Dermis microvascular lymphatic vessel endothelial cell (primary cell): Measurements from ENCODE around the gene CDK10. TPM values are rescaled to one million over a fixed set of nuclear protein-coding genes. Genes with fewer than 3 reads are reported as not detected.

Experiments used
- DNase-seq, 2 donors: peaks; one replicate each; pipeline versions ENCODE4 v3.0.0 to v3.0.0-alpha.2; 2010; ENCODE audit warnings: low read depth in 2 of 2
- total RNA-seq: library from RNA; depleted of rRNA; stranded (reverse); fragments of >200 nt; gene quantifications from 2 replicates; pipeline ENCODE4 v1.2.1, GENCODE V29; 2014

The CDK10 gene
- total RNA-seq, 1 donor from 2014 or later: 28.2 TPM

DNA sequence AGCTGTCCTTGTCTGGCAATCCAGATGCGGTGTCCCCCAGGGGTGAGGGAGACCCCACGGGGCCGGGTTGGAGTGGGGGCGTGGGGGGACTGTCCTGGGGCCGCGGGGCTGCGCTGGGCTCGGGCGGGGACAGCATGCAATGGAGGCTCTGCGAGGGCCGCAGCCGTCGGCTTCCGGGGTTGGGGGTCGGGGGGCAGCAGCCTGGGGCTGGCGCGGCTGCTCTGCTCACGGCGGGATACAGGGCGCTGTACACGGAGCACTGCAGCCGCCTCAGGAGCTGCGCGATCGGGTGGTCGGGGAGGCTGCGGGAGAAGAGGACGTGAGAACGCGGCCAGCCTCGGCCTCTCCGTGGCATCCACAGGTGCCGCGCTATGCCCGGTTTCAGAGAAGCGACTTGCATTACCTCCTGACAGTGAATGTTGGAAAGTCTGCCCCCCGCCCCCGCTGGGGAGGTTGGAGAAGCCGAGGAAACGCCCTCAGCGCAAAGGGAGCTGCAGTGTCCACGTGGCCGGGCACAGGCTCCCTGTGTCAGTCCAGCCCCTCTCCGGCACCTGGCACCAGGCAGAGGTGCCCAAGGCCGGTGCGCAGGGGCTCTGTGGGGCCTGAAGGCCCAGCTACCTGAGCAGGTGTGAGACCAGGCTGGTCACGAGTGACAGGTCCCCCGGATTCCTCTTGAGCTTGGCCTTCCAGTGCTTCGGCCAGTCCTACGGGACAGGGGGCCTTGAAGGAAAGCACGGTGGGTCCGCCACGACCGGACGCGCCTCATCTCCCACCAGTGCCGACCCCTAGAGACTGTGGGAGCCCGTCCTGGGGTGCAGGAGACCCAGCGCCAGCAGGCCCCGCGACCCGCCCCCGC is 24.4 kb downstream of the CDK10 start:
- DNase-seq: no peak

DNA sequence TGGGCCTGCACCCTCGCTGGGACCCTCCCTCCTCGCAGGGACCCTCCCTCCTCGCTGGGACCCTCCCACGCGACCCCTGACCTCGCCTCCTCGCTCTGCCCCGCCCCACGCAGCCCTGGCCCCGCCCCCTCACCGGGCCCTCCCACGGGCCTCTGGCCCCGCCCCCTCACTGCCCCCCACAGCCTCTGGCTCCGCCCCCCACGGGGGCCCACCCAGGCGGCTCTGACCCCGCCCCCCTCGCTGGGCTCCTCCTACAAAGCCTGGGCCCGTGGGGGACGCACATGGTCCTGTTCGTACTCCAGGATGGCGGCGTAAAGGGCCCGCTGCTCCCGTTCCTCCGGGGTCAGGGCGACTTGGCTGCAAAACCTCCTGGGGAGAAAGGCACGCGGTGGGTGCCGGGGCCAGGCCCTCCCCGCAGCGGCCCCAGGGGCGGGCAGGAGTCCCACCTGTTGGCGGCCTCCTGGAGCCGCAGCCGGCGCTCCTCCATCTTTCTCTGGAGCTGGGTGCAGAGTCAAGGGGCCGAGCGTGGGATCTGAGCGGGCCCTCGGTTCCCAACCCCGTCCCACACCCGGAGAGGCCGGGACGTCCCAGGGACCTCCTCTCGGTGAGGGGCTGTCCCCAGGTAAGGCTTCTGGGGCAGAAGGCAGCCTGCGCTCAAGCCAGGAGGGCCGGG is 25.2 kb downstream of the CDK10 start:
- DNase-seq: peak in 1 of 2 donors; percentile 79

DNA sequence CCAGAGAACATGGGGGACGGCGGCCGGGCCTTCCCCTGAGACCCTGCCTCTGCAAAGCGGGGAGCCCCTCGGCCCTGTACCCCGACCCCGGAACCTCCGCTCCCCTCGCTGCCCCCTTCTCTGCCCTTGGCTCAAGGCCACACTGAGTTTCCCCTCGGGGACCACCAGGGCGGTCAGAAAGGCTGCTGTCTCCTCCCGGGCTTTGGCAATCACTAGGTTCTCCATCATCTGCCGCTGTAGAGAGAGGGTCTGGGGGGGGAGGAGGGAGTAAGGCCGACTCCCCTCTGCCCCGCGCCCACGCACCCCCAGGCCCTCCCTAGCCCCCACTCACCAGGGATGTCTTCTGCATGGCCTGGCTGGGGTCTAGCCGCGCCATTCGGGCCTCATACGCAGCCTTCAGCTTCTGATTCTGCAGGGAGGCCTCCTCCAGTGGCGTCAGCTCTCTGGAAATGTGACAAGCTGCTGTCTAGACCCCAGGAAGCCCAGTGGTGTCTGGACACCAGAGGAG is 25.8 kb downstream of the CDK10 start:
- DNase-seq: peak in 1 of 2 donors; percentile 29

DNA sequence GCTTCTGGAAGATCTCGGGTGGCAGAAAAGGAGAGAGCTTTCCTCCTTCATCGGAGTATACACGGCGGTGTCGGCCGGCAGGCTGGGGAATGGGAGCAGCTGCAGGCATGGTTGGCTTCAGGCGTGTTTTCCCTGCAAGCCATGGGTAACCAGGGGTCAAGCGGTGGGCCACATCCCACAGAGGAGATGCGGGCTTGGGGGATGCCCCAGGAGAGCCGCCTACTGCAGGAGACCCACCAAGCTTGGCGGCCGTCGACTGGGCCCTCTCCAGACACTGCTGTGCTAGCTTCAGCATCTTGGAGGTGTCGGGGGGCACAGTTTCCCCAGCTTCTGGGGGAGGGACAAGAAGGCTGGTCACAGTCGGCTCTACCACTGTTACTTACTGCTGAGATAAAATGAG is 30.0 kb downstream of the CDK10 start:
- no peak for DNase-seq

DNA sequence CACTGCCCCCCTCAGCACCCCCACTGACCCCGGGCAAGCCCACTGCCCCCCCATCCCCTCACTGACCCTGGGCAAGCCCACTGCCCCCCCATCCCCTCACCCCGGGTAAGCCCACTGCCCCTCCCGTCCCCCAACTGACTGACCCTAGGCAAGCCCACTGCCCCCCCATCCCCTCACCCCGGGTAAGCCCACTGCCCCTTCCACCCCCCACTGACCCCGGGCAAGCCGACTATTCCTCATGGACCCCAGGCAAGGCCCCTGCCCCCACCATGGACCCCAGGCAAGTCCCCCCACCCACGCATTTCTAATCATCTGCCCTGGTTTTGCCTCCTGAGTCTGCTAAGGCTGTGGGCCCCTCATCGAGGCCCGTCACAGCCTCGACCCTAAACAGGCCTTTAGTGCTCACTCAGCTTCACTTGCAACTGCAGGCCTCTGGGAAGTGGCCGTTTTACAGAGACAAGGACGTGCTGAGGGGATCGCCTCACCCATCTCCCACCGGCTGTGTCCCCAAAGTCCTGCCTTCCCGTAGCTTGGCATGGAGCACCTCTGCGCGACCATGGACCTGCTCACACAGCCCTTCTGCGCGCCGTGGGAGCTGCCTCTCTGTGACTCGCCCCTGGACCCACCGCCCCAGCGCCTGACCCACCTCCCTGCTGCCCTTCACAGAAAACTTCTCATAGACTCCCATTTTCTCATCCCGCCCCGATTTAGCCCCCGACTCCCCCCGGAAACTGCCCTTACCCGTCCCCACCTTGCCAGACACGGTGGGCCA is 30.6 kb downstream of the CDK10 start:
- no peak for DNase-seq

DNA sequence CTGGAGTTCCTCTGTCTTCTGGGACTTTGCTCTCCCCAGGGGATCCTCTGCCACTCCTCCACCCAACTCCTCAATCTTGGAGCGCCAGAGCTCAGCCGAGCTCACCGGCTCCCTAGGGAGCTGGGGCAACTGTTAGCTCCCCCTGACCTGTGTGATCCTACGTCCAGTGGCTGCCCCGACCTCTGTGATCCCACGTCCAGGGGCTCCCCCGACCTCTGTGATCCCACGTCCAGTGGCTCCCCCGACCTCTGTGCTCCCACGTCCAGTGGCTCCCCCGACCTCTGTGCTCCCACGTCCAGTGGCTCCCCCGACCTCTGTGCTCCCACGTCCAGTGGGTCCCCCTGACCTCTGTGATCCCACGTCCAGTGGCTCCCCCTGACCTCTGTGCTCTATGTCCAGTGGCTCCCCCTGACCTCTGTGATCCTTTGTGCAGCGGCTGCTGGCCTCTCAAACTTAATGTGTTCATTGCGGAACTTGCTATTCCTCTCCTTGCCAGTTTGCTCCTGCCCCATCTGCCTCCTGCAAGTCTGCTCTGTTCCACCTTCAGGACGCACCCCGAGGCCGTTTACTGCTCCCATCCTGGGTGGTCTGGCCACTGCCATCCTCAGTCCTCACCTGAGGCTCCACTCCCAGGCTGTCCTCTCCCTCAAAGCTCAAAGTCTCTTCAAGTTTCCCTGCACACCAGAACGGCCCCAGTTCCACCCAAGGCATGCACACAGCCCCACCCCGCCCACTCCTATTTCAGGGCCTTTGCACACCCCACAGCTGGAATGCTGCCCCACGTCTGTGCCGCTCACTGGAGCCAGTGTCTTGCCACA is 31.4 kb downstream of the CDK10 start:
- no peak for DNase-seq

DNA sequence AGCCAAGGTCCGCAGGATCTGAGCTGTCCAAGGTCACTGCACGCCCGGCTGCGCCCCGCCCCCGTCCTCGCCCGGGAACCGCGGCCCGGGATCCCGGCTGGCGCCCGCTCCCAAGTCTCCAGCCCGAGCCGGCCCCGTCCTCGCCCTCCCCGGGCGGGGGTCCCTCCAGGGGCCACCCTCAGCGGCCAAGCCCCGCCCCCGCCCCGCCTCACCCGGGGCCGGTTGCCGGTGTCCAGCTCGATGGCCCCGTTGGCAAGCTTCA is 34.0 kb downstream of the CDK10 start:
- DNase-seq: peak in 1 of 2 donors; percentile 44

DNA sequence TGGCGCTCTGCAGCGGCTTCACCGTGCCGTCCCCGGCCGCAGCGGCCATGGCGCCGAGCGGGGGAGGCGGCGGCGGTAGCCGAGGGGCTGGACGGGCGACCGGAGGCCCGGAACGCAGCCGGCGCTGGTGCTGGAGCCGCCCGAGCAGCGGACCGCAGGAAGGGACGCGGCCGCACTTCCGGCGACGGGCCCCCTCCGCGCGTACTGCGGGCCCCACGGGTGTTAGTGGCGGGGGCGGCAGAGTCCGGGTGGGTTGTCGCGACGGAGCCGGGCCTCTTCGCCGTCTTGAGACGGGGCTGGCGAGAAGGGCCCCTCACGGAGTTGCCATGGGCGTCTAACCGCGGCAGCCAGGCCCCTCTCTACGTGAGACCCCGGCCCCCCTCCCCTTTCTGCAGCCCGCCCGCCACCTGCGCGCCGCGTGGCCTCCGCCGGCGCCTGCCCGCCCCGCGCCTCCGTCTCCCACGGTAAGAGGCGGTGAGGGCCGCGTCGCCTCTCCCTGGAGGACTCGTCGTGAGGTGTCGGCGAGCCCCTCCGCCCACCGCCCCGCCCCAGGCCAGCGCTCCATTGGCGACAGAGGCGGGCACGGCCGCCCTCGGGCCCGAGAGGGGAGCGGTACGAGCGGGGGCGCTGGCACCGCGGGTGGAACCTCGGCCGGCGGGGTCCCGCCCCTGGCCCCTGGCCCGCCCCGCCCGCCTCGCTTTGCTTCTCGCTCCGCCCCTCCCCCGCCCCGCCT is 34.5 kb downstream of the CDK10 start, which contains the start of the genes VPS9D1 and ZNF276:
Gene VPS9D1, minus strand, starts transcription at position 86 of the 733 bp plus-strand sequence. Its CDS starts 37 bp downstream, at position 49.
Gene ZNF276, plus strand, starts transcription at position 725 of the 733 bp plus-strand sequence. CDS start 104 bp downstream, outside the sequence.
- peak; percentile 40 to 86 for DNase-seq

DNA sequence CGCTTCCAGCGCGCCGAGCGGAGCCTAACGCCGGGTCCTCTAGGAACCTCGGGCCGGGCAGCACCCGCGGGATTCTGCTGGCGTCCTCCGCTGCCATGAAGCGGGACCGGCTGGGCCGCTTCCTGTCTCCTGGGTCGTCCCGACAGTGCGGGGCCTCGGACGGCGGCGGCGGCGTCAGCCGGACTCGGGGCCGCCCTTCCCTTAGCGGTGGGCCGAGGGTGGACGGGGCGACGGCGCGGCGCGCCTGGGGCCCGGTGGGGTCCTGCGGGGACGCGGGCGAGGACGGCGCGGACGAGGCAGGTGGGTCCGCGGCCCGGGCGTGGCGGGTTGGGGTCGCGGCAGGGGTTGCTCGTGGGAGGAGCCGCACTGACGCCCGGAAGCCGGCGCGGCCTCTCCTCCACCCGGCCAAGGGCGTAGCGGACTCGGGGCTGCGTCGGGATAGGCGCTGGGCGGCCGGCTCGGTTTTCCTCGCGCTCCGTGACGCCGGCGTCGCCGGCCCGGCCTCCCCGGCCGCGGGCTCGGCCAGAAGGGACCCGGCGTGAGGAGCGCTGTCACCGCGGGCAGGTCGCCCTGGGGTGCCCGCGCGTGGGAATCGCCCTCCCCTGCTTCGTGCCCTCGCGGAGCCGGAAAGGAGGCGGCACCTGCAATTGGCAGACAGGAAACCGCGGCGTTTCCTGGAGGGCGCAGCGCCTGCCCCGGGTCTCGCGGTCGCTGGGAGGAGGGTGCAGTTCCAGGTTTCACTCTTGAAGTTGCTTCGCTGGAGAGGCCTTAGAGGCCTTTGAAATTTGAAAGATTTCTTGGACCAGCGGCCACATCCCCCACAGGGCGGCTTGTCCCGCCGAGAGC is 35.3 kb downstream of the CDK10 start:
- peak; percentile 16 to 73 for DNase-seq

DNA sequence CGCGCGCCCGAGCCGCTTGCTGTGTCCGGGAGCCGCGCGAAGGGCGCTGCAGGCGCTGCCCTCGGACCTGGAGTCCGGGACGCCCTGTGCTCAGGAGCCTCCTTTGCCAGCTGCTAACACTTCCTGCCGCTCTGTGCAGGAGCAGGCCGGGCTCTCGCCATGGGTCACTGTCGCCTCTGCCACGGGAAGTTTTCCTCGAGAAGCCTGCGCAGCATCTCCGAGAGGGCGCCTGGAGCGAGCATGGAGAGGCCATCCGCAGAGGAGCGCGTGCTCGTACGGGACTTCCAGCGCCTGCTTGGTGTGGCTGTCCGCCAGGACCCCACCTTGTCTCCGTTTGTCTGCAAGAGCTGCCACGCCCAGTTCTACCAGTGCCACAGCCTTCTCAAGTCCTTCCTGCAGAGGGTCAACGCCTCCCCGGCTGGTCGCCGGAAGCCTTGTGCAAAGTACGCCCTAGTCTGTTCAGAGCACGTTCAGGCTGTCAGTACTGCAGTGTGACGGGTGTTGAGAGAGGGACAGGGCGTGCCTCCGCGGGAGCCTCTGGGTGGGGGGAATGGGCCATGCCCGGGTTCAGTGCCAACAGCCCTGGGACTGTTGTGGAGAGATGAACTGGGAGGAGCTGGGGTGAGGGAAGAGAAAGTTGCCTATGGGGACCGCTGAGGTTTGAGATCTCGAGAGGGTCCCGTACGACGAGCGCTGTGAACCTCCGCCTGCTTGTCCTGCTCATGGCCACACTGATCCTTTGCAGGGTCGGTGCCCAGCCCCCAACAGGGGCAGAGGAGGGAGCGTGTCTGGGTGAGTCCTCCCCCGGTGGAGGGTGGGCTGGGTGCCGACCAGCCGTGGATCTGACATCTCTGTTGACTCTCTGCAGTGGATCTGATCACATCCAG is 36.1 kb downstream of the CDK10 start:
- DNase-seq: peak in 1 of 2 donors; percentile 62

DNA sequence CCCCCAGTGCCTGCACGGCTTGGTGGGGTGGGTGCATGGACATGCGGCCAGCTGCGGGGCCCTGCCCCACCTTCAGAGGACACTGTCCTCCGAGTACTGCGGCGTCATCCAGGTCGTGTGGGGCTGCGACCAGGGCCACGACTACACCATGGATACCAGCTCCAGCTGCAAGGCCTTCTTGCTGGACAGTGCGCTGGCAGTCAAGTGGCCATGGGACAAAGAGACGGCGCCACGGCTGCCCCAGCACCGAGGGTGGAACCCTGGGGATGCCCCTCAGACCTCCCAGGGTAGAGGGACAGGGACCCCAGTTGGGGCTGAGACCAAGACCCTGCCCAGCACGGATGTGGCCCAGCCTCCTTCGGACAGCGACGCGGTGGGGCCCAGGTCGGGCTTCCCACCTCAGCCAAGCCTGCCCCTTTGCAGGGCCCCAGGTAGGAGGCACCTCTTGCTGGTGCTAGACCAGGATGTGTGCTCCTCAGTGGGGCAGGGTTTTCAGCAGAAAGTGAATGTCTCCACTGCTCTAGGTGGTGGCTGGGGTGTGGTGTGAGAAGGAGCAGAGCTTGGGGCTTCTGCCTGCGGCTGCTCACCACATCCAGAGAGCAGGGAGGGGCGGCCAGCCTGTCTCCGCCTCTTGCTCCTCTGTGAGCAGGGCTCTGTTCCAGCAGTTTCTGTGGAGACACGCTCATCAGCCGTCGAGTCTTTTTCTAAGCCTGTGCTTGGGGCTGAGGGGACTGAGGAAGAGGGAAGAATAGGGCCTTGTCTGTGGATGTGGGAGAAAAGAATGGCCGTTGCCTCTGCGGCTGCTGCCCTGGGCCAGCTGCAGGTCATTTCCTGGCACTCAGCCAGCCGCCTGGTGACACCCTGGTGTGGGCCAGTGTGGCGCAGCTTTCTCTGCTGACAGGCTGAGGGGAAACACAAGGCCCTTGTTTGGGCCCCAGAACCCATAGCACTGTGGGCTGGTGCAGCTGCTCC is 37.1 kb downstream of the CDK10 start:
- peak; percentile 28 to 37 for DNase-seq

DNA sequence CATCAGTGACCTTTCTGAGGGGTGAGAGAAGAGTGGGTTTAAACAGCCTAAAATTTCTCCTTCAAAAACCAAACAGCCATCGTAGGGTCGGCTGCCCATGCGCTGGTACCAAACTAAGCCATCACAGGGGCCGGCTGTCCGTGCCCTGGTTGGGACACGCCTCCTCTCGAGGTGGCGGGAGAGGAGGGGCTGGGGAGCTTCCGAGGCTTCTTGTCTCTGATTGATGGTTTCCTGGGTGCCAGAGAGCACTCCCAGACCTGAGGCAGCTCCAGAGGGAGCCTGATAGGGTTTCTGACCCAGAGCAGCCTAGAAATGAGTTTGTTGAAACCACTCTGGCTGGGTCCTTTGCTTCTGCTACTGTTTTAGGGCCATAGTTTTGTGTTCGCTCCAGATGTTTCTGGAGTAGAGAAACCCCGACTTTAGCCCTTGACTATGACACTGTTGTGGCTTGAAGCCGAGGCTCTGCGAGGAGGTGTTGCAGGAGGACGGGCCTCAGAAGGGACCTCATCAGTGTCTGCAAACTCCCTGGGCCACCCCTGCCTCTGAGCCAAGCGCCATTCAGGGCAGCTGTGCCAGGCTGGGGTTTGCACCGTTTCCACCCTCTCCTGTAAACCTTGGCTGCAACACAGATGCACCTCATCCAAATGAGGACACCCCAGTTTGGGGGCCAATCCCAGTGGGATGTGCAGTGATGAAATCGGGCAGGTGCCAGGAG is 41.1 kb downstream of the CDK10 start:
- no peak for DNase-seq

DNA sequence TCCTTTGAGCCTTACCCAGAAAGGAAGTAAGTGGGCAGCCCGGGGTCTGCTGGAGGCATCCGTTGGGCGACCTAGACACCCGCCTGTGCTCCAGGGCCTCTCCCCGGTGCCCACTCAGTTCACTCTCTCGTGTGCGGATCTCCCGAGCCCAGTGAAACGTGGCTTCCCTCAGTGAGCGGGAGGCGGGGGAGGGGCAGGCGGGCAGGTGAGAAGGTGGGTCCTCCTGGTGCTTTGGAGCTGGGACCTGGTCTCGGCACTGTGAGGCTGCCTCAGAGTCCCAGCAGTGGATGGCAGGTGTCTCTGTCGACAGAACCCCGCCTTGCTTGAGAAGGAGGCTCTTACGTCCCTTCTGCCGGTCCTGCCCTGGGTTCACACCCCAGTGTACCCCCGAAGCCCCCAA is 42.8 kb downstream of the CDK10 start:
- DNase-seq: no peak

DNA sequence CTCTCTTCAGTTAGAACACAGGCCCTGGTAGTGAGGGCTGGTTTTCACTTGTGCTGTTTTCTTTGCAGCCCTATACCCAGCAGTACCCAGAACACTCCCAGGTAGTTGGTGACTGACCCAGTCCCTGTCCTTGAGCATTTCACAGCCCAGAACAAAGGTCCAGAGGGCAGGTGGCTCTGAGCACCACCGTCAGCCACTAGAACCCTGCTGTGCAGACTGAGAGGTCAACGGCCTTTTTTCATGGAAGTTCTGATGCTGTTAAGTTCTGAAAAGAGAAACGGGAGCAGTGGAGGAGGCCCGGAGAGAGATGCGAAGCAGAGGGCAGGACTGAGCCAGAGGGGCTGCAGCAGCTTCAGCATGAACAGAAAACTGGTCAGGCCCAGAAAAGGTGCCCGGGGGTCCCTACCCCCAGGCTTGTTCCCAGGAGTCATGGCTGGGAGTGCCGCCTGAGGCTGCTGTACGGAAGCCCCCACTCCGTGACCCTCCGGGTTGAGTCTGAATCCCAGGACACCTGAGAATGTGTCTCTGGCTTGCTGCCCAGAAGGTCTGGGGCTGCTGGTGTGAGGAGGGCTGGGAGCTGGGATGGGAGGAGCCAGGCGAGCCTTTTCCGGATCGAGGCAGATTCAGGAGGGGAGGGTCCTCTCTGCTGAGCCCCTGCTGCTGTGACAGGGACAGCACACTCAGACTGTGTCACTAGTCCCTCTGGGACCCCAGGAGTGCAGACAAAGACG is 43.5 kb downstream of the CDK10 start:
- DNase-seq: no peak

DNA sequence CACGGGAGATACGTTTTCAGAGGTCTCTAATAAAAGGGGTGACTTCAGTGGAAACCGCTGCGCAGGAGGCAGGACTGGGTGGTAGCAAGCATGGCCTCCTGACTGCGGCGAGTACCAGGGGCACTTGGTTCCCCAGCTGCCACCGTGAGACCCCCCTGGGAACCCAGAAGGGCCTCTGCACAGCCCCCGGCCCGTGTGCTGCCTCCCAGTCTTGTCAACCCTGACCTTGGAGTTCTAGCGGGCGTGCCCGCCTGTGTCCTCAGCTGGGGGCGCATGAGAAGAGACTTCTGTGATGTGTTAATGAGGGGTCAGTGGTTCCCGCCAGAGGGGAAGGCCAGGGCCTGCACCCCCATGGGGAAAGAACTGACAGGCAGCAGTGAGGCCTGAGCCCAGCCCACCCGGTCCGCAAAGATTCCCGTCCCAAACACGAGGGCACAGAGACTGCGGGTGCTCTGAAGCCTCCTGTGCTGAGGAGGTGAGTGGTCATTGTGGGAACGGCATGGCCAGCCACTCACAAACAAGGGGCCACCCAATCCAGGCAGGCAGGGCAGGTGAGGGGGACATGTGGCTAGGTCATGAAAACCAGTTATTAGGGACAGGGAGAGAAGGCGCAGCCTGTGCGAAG is 44.2 kb downstream of the CDK10 start:
- no peak for DNase-seq
